GM12873 (cell line): ENCODE data around the gene PLA2G4E.

ENCODE experiments used
- CTCF ChIP-seq: IDR thresholded peaks from 2 replicates; pipeline ENCODE4 v1.5.1; 2012; ENCODE audit warnings: low read depth, mild to moderate bottlenecking, moderate library complexity, low read length, control low read depth; ENCODE audit not compliant: insufficient read depth; ENCODE audit errors: missing control alignments

Gene PLA2G4E

GRCh38 chr15:42048821-42049200, 28.0 kb upstream of the PLA2G4E start:
- no peak for TF ChIP-seq CTCF

GRCh38 chr15:42048080-42048820, 27.4 kb upstream of the PLA2G4E start:
- no peak for TF ChIP-seq CTCF

DNA sequence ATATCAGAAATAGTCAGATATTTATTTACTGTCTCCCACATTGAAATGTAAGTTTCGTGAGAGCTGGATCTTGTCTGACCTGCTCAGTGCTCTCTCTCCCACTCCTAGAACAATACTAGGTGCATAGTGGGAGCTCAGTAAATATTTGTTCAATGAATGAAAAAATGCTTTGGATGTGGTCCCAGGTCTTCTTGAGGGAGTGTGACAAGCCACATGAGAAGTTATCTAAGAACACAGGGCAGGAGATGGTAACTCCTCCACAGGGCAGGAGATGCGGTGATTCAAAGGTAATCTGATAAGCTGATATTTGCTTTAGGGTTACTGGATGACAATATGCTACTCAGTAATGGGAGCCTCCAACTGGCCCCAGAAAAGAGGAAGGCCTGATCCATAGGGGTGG, 25.8 kb upstream of the PLA2G4E start:
- TF ChIP-seq CTCF, result no peak

- TF ChIP-seq CTCF, result no peak
These were observed 24.4 kb upstream of the PLA2G4E start for GRCh38 chr15:42045211-42045615.

- no peak for TF ChIP-seq CTCF
These were observed 22.0 kb upstream of the PLA2G4E start for GRCh38 chr15:42042602-42043400.

GRCh38 chr15:42038401-42038800, 17.6 kb upstream of the PLA2G4E start:
- TF ChIP-seq CTCF, result no peak

- no peak for TF ChIP-seq CTCF
These were observed 16.8 kb upstream of the PLA2G4E start for GRCh38 chr15:42037656-42038055.
